Right cardiac atrium (tissue), 5 donors: ENCODE measurements around the gene APOL4. TPM values are rescaled to one million over a fixed set of nuclear protein-coding genes. Genes with fewer than 3 reads are reported as not detected.
A peak's percentile ranks its signal among the peaks of the same experiment; 100 is the strongest.
"Not testable (repeated sequence)": the region's sequence is repeated elsewhere in the genome, so short reads cannot be mapped to it uniquely, and the experiment has no call there.

ENCODE experiments used
- ATAC-seq, 2 donors: fragments of 200-7000 bp; cut with Tn5 transposase; one replicate each; pipeline versions ENCODE4 v1.8.0 to v1.9.1; 2020; ENCODE audit warnings: moderate library complexity in 2 of 2, mild to moderate bottlenecking in 1 of 2
- DNase-seq, 3 donors: peaks; one replicate each; pipeline ENCODE4 v3.0.0-alpha.2; 2020
- H3K27ac ChIP-seq: one replicate; pipeline ENCODE4 v1.5.1; 2013; ENCODE audit warnings: mild to moderate bottlenecking, low read length, control low read depth, moderate library complexity
- H3K27me3 ChIP-seq: one replicate; pipeline ENCODE4 v1.6.1; 2013; ENCODE audit not compliant: control insufficient read depth, insufficient read depth
- H3K4me1 ChIP-seq: one replicate; pipeline ENCODE4 v1.6.1; 2013; ENCODE audit warnings: low read length; ENCODE audit not compliant: control insufficient read depth, insufficient read depth
- H3K4me3 ChIP-seq: one replicate; pipeline ENCODE4 v1.5.1; 2013; ENCODE audit warnings: low read length, control low read depth
- H3K9me3 ChIP-seq: one replicate; pipeline ENCODE4 v1.6.1; 2013; ENCODE audit warnings: low read length; ENCODE audit not compliant: control insufficient read depth
- WGBS: extraction: QIAGEN DNeasy Blood & Tissue Kit; methylation state at CpG from one replicate; pipeline ENCODE4 v1.1.7; 2013; 5-methylcytosine and 5-hydroxymethylcytosine counted together
- intact Hi-C, 4 donors: fragments of 100-400 bp; cut with DNase I; formaldehyde crosslinking; loops; one replicate each; pipeline versions ENCODE4 v1.11.0 to v1.14.0; 2022 to 2023
- polyA plus RNA-seq: library from polyadenylated mRNA; stranded (reverse); fragments of 200-250 nt; gene quantifications from one replicate; pipeline ENCODE4 v1.2.3, GENCODE V29; 2013
- total RNA-seq, 4 donors: library from RNA; stranded (reverse); fragmentation: NEBNext Ultra II Directional; extraction: Animal tissue kit (Norgen Biotek cat#: 25700); gene quantifications; one replicate each; pipeline ENCODE4 v1.2.1, GENCODE V29; 2021
- donor health status: healthy with polysubstance abuse.
- donor health status: DM: no; HTN: yes; CAD: no.
- donor health status: DM: no; HTN: no; CAD: no.
- donor health status: DM: no; HTN: yes; CAD: no; lungs with severe emphysema.
- donor health status: DM: yes; HTN: yes; CAD: no.

APOL4 gene
- total and polyA plus RNA-seq, 5 donors, result 3.1 to 7.4 (median 5.5) TPM; not detected in 1

GRCh38 chr22:36205573-36205972 lies 4.0 kb upstream of the APOL4 start:
- WGBS, result 81% methylated on average over 5 of the region's 5 CpGs

GRCh38 chr22:36204632-36205015 lies 3.0 kb upstream of the APOL4 start:
- no peak for DNase-seq
- Histone ChIP-seq H3K27ac (no peak overlapping the region), H3K4me1 (peaks cover 6% of the 10 kb centered on the region), H3K27me3 (no peaks in the 10 kb centered on the region), H3K9me3 (no peaks in the 10 kb centered on the region), H3K4me3 (no peak overlapping the region)
- ATAC-seq, result no peak
- intact Hi-C loops, result no loop called here
- 66% methylated on average over 6 of the region's 6 CpGs for WGBS

More at GRCh38 chr22:36205573-36205972, 4.0 kb upstream of the APOL4 start:
- H3K4me3 ChIP-seq, H3K27ac ChIP-seq, ATAC-seq, H3K4me1 ChIP-seq, H3K9me3 ChIP-seq, H3K27me3 ChIP-seq, intact Hi-C loops, DNase-seq: not testable (repeated sequence)

DNA sequence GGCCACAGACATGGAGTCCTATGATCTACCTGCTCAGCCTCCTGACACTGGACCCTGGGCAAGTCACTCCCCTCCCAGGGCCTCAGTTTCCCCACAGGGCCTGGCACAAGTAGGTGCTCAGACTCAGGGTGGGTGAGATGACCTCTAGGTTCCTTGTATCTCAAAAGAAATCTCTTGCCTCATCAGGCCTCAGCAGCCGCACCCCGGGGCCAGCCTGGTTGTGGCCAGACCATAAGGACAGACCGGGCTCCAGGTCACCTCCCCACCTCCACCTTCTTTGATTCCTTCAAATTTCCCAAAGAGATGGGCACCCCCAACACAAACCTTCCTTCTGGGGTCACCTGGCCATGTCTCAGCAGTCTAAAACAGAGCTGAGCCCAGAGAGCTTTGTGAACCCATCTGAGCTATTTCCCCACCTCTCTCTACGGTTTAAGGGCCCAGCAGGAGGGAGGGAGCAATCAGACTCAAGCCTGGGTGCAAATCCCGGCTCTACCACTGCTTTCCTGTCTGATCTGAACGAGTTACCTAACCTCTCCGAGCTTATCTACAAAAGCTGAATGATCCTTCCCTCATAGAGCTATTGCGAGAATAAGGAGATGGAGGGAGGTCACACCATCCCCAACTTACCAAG lies 2.5 kb upstream of the APOL4 start:
- no peaks in the 10 kb centered on the region for H3K9me3 ChIP-seq
- peaks cover 6% of the 10 kb centered on the region for H3K4me1 ChIP-seq
- no peaks in the 10 kb centered on the region for H3K27me3 ChIP-seq
- H3K27ac ChIP-seq, result no peak overlapping the region
- intact Hi-C loops, result no loop called here
- WGBS, result 82% methylated on average over 8 of the region's 8 CpGs
- ATAC-seq, result no peak
- H3K4me3 ChIP-seq, result no peak overlapping the region
- no peak for DNase-seq

- H3K4me3 ChIP-seq, intact Hi-C loops, ATAC-seq, DNase-seq, H3K27me3 ChIP-seq, H3K9me3 ChIP-seq, H3K27ac ChIP-seq, H3K4me1 ChIP-seq: not testable (repeated sequence)
- WGBS, result 76% methylated on average over 7 of the region's 7 CpGs
Observed at GRCh38 chr22:36203441-36203840, 1.8 kb upstream of the APOL4 start.

DNA sequence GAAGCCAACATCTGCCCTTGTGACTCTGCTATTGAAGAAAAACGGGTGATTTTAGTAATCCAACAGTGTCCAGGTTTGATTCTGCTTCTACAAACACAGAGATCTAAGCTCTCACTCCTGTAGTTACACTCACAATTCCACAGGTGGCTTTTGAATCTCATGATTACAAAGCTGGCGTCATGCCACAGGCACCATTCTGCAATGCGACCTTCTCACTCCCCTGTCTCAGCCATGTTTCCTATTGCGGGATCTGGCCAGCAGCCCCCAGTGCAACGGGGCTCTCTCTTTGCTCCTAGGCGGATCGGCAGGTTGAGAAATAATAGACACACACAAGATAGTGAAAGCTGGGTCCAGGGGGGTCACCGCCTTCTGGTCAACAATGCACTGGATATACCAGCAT lies 1.3 kb upstream of the APOL4 start:
- 42% methylated on average over 8 of the region's 8 CpGs for WGBS
- H3K9me3 ChIP-seq, intact Hi-C loops, H3K4me1 ChIP-seq, ATAC-seq, H3K27ac ChIP-seq, H3K4me3 ChIP-seq, H3K27me3 ChIP-seq: not testable (repeated sequence)
- DNase-seq, result peak in 1 of 3 donors; percentile 55

- 77% methylated on average over 1 of the region's 5 CpGs for WGBS
- intact Hi-C loops, H3K27me3 ChIP-seq, H3K9me3 ChIP-seq, DNase-seq: not testable (repeated sequence)
- ATAC-seq, result peak in 1 of 2 donors; percentile 57
- H3K4me1 ChIP-seq, result peaks cover 15% of the 10 kb centered on the region
- H3K4me3 ChIP-seq, result peak overlapping the region; percentile 20
- peak overlapping the region; percentile 92 for H3K27ac ChIP-seq
Observed at GRCh38 chr22:36201025-36201424, 584 bp downstream of the APOL4 start.

- ATAC-seq (no peak), DNase-seq (no peak)
- Histone ChIP-seq H3K27me3 (no peaks in the 10 kb centered on the region), H3K9me3 (no peaks in the 10 kb centered on the region), H3K4me1 (peaks cover 15% of the 10 kb centered on the region), H3K4me3 (no peak overlapping the region), H3K27ac (no peak overlapping the region)
- WGBS, result 86% methylated on average over 5 of the region's 5 CpGs
- intact Hi-C loops, result loop anchor here in 3 of 4 donors (5.0 to 10.0 kb wide), 4 partner anchors 43 to 88 kb away; no protein-coding TSS in a partner anchor
Observed at GRCh38 chr22:36199001-36199551, 2.5 kb downstream of the APOL4 start.

GRCh38 chr22:36198536-36198935 lies 3.1 kb downstream of the APOL4 start:
- 89% methylated on average over 3 of the region's 3 CpGs for WGBS
- ATAC-seq (no peak), DNase-seq (no peak)
- Histone ChIP-seq H3K4me3 (no peak overlapping the region), H3K4me1 (peaks cover 15% of the 10 kb centered on the region), H3K27ac (no peak overlapping the region), H3K9me3 (no peaks in the 10 kb centered on the region), H3K27me3 (no peaks in the 10 kb centered on the region)
- intact Hi-C loops, result loop anchor here in 3 of 4 donors (5.0 to 10.0 kb wide), 4 partner anchors 44 to 89 kb away; no protein-coding TSS in a partner anchor

- Histone ChIP-seq H3K27me3 (no peaks in the 10 kb centered on the region), H3K9me3 (no peaks in the 10 kb centered on the region), H3K4me3 (no peak overlapping the region), H3K4me1 (peaks cover 18% of the 10 kb centered on the region), H3K27ac (peak overlapping the region; percentile 60)
- ATAC-seq, result peak in 1 of 2 donors; percentile 20
- WGBS, result 54% methylated on average over 8 of the region's 8 CpGs
- peak in 2 of 3 donors; percentile 54 to 76 for DNase-seq
- intact Hi-C loops, result loop anchor here in 3 of 4 donors (5.0 to 10.0 kb wide), 4 partner anchors 45 to 90 kb away; no protein-coding TSS in a partner anchor
Observed at GRCh38 chr22:36197514-36198146, 4.0 kb downstream of the APOL4 start.

DNA sequence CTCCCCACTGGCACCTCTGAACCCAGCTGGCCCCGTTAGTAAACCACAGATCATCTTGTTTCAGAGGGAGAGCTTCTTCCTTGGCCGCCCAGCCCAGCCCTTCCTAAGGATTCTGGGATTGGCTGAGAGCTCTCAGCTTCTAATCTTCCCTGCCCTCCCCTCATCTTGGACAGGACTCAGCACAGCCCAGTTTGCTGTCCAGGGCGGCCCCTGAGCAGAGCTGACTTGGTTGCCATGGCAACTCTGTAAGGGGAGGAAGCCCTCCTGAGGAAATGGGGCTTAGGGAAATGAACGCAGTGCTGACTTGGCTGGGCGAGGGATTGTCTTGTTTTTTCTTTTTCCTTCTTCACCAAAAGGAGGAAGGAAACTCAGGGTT lies 4.6 kb downstream of the APOL4 start:
- ATAC-seq (peak; percentile 82), DNase-seq (peak; percentile 55 to 85 (median 80))
- 19% methylated on average over 5 of the region's 5 CpGs for WGBS
- intact Hi-C loops, result loop anchor here in 3 of 4 donors (5.0 to 10.0 kb wide), 4 partner anchors 45 to 90 kb away; no protein-coding TSS in a partner anchor
- Histone ChIP-seq H3K27ac (peak overlapping the region; percentile 60), H3K27me3 (no peaks in the 10 kb centered on the region), H3K9me3 (no peaks in the 10 kb centered on the region), H3K4me3 (no peak overlapping the region), H3K4me1 (peaks cover 19% of the 10 kb centered on the region)
